ENCODE results near the gene DIS3L2.

DIS3L2 gene

GRCh38 chr2:232097758-232098157, 136.2 kb downstream of the DIS3L2 start:
- Histone ChIP-seq H3K4ac (ENCODE audit: low read length) (no peak overlapping the region), H2BK120ac (ENCODE audit: low read depth, low read length) (no peak overlapping the region), H3K9me3 (replicated peaks in 1 of 2; ENCODE audit: control insufficient read depth in 2 of 2, insufficient read depth in 1 of 2, low read depth in 1 of 2, low read length in 2 of 2) (peaks cover 0 to 9% of the 10 kb centered on the region in 2 donors), H4K8ac (ENCODE audit: low read depth, low read length) (no peak overlapping the region), H3K18ac (ENCODE audit: low read length) (no peak overlapping the region), H3K9ac (ENCODE audit: low read depth, low read length, poor library complexity) (no peak overlapping the region), H2BK5ac (ENCODE audit: low read length) (no peak overlapping the region), H2AFZ (ENCODE audit: low read length) (no peak overlapping the region), H4K91ac (ENCODE audit: low read depth, low read length, poor library complexity) (no peak overlapping the region), H3K14ac (ENCODE audit: low read length) (no peak overlapping the region), H3K4me2 (ENCODE audit: insufficient read depth, low read length, poor library complexity, severe bottlenecking) (no peak overlapping the region), H3K4me3 (ENCODE audit: low read length in 2 of 2) (no peak overlapping the region), H3K27me3 (ENCODE audit: control insufficient read depth in 3 of 3, insufficient read depth in 3 of 3, low read depth in 1 of 3, low read length in 3 of 3) (no peaks in the 10 kb centered on the region), H3K23ac (ENCODE audit: low read depth, low read length, poor library complexity) (no peak overlapping the region), H2AK5ac (ENCODE audit: low read depth, low read length) (no peak overlapping the region), H3K36me3 (replicated peaks in 1 of 2; ENCODE audit: control insufficient read depth in 2 of 2, insufficient read depth in 2 of 2, low read length in 2 of 2) (peaks cover 2 to 4% of the 10 kb centered on the region in 2 donors), H2BK15ac (ENCODE audit: low read length) (no peak overlapping the region), H3K79me1 (ENCODE audit: low read depth, low read length) (no peaks in the 10 kb centered on the region), H3K4me1 (ENCODE audit: control insufficient read depth in 2 of 2, insufficient read depth in 1 of 2, low read depth in 1 of 2, low read length in 2 of 2) (no peaks in the 10 kb centered on the region), H2BK12ac (ENCODE audit: low read length) (no peak overlapping the region), H3K27ac (replicated peaks; ENCODE audit: low read length) (no peak overlapping the region)
- DNase-seq (ENCODE audit: low spot score) = no peak
- WGBS, 2 donors (ENCODE audit: extremely low coverage in 2 of 2, insufficient read length in 2 of 2, insufficient replicate concordance in 1 of 2) = no CpG with 5 or more reads among the region's 6 CpGs

- Histone ChIP-seq H3K9me3 (replicated peaks in 1 of 2; ENCODE audit: control insufficient read depth in 2 of 2, insufficient read depth in 1 of 2, low read depth in 1 of 2, low read length in 2 of 2) (peaks cover 0 to under 1% of the 10 kb centered on the region in 2 donors), H3K27me3 (ENCODE audit: control insufficient read depth in 3 of 3, insufficient read depth in 3 of 3, low read depth in 1 of 3, low read length in 3 of 3) (no peaks in the 10 kb centered on the region), H2BK12ac (ENCODE audit: low read length) (no peak overlapping the region), H4K91ac (ENCODE audit: low read depth, low read length, poor library complexity) (no peak overlapping the region), H2BK15ac (ENCODE audit: low read length) (no peak overlapping the region), H3K18ac (ENCODE audit: low read length) (no peak overlapping the region), H2BK5ac (ENCODE audit: low read length) (no peak overlapping the region), H3K27ac (replicated peaks; ENCODE audit: low read length) (no peak overlapping the region), H2BK120ac (ENCODE audit: low read depth, low read length) (no peak overlapping the region), H3K4ac (ENCODE audit: low read length) (no peak overlapping the region), H2AK5ac (ENCODE audit: low read depth, low read length) (no peak overlapping the region), H3K79me1 (ENCODE audit: low read depth, low read length) (no peaks in the 10 kb centered on the region), H3K36me3 (replicated peaks in 1 of 2; ENCODE audit: control insufficient read depth in 2 of 2, insufficient read depth in 2 of 2, low read length in 2 of 2) (peaks cover 0 to 1% of the 10 kb centered on the region in 2 donors), H3K4me2 (ENCODE audit: insufficient read depth, low read length, poor library complexity, severe bottlenecking) (no peak overlapping the region), H3K4me3 (ENCODE audit: low read length in 2 of 2) (no peak overlapping the region), H3K14ac (ENCODE audit: low read length) (no peak overlapping the region), H3K23ac (ENCODE audit: low read depth, low read length, poor library complexity) (no peak overlapping the region), H3K4me1 (ENCODE audit: control insufficient read depth in 2 of 2, insufficient read depth in 1 of 2, low read depth in 1 of 2, low read length in 2 of 2) (no peaks in the 10 kb centered on the region), H4K8ac (ENCODE audit: low read depth, low read length) (no peak overlapping the region), H2AFZ (ENCODE audit: low read length) (no peak overlapping the region), H3K9ac (ENCODE audit: low read depth, low read length, poor library complexity) (no peak overlapping the region)
- DNase-seq (ENCODE audit: low spot score) = no peak
- WGBS, 2 donors (ENCODE audit: extremely low coverage in 2 of 2, insufficient read length in 2 of 2, insufficient replicate concordance in 1 of 2) = no CpG with 5 or more reads among the region's 4 CpGs
Observed at GRCh38 chr2:232102380-232102779, 140.9 kb downstream of the DIS3L2 start.

- Histone ChIP-seq H3K4ac (ENCODE audit: low read length) (no peak overlapping the region), H2BK12ac (ENCODE audit: low read length) (no peak overlapping the region), H2AK5ac (ENCODE audit: low read depth, low read length) (no peak overlapping the region), H3K23ac (ENCODE audit: low read depth, low read length, poor library complexity) (no peak overlapping the region), H2BK120ac (ENCODE audit: low read depth, low read length) (no peak overlapping the region), H2BK5ac (ENCODE audit: low read length) (no peak overlapping the region), H2AFZ (ENCODE audit: low read length) (no peak overlapping the region), H3K4me2 (ENCODE audit: insufficient read depth, low read length, poor library complexity, severe bottlenecking) (no peak overlapping the region), H3K9ac (ENCODE audit: low read depth, low read length, poor library complexity) (no peak overlapping the region), H3K36me3 (replicated peaks in 1 of 2; ENCODE audit: control insufficient read depth in 2 of 2, insufficient read depth in 2 of 2, low read length in 2 of 2) (no peaks in the 10 kb centered on the region), H3K27me3 (ENCODE audit: control insufficient read depth in 3 of 3, insufficient read depth in 3 of 3, low read depth in 1 of 3, low read length in 3 of 3) (no peaks in the 10 kb centered on the region), H4K91ac (ENCODE audit: low read depth, low read length, poor library complexity) (no peak overlapping the region), H3K14ac (ENCODE audit: low read length) (no peak overlapping the region), H3K4me1 (ENCODE audit: control insufficient read depth in 2 of 2, insufficient read depth in 1 of 2, low read depth in 1 of 2, low read length in 2 of 2) (no peaks in the 10 kb centered on the region), H3K79me1 (ENCODE audit: low read depth, low read length) (no peaks in the 10 kb centered on the region), H2BK15ac (ENCODE audit: low read length) (no peak overlapping the region), H3K18ac (ENCODE audit: low read length) (no peak overlapping the region), H3K9me3 (replicated peaks in 1 of 2; ENCODE audit: control insufficient read depth in 2 of 2, insufficient read depth in 1 of 2, low read depth in 1 of 2, low read length in 2 of 2) (no peaks in the 10 kb centered on the region), H4K8ac (ENCODE audit: low read depth, low read length) (no peak overlapping the region), H3K27ac (replicated peaks; ENCODE audit: low read length) (no peak overlapping the region), H3K4me3 (ENCODE audit: low read length in 2 of 2) (no peak overlapping the region)
- DNase-seq (ENCODE audit: low spot score) = no peak
- WGBS, 2 donors (ENCODE audit: extremely low coverage in 2 of 2, insufficient read length in 2 of 2, insufficient replicate concordance in 1 of 2) = no CpG with 5 or more reads among the region's 2 CpGs
Observed at GRCh38 chr2:232103140-232103737, 141.7 kb downstream of the DIS3L2 start.

- H3K4me3 ChIP-seq (ENCODE audit: low read length in 2 of 2) = no peak overlapping the region
- no peak overlapping the region for H3K14ac ChIP-seq (ENCODE audit: low read length)
- no peak overlapping the region for H2BK15ac ChIP-seq (ENCODE audit: low read length)
- no peak overlapping the region for H3K4ac ChIP-seq (ENCODE audit: low read length)
- no peak overlapping the region for H2BK5ac ChIP-seq (ENCODE audit: low read length)
- no peak overlapping the region for H2AK5ac ChIP-seq (ENCODE audit: low read depth, low read length)
- H3K4me1 ChIP-seq (ENCODE audit: control insufficient read depth in 2 of 2, insufficient read depth in 1 of 2, low read depth in 1 of 2, low read length in 2 of 2) = no peaks in the 10 kb centered on the region
- no peak overlapping the region for H3K23ac ChIP-seq (ENCODE audit: low read depth, low read length, poor library complexity)
- H3K36me3 ChIP-seq (replicated peaks in 1 of 2; ENCODE audit: control insufficient read depth in 2 of 2, insufficient read depth in 2 of 2, low read length in 2 of 2) = no peaks in the 10 kb centered on the region
- H3K79me1 ChIP-seq (ENCODE audit: low read depth, low read length) = no peaks in the 10 kb centered on the region
- no peaks in the 10 kb centered on the region for H3K9me3 ChIP-seq (replicated peaks in 1 of 2; ENCODE audit: control insufficient read depth in 2 of 2, insufficient read depth in 1 of 2, low read depth in 1 of 2, low read length in 2 of 2)
- H4K8ac ChIP-seq (ENCODE audit: low read depth, low read length) = no peak overlapping the region
- no peak overlapping the region for H2AFZ ChIP-seq (ENCODE audit: low read length)
- H3K9ac ChIP-seq (ENCODE audit: low read depth, low read length, poor library complexity) = no peak overlapping the region
- DNase-seq (ENCODE audit: low spot score) = no peak
- H3K18ac ChIP-seq (ENCODE audit: low read length) = no peak overlapping the region
- H3K27ac ChIP-seq (replicated peaks; ENCODE audit: low read length) = no peak overlapping the region
- H4K91ac ChIP-seq (ENCODE audit: low read depth, low read length, poor library complexity) = no peak overlapping the region
- no peak overlapping the region for H3K4me2 ChIP-seq (ENCODE audit: insufficient read depth, low read length, poor library complexity, severe bottlenecking)
- H2BK12ac ChIP-seq (ENCODE audit: low read length) = no peak overlapping the region
- H2BK120ac ChIP-seq (ENCODE audit: low read depth, low read length) = no peak overlapping the region
- no peaks in the 10 kb centered on the region for H3K27me3 ChIP-seq (ENCODE audit: control insufficient read depth in 3 of 3, insufficient read depth in 3 of 3, low read depth in 1 of 3, low read length in 3 of 3)
- no CpG with 5 or more reads among the region's 2 CpGs for WGBS, 2 donors (ENCODE audit: extremely low coverage in 2 of 2, insufficient read length in 2 of 2, insufficient replicate concordance in 1 of 2)
Observed at GRCh38 chr2:232104076-232104646, 142.6 kb downstream of the DIS3L2 start.
